ENCODE results near the gene FAR2. TPM values are rescaled to one million over a fixed set of nuclear protein-coding genes. Genes with fewer than 3 reads are reported as not detected.
"Not testable (repeated sequence)": the region's sequence is repeated elsewhere in the genome, so short reads cannot be mapped to it uniquely, and the experiment has no call there.

Gene FAR2
- 10 to 100 TPM; 12.6 to 13.6 TPM for total RNA-seq

DNA sequence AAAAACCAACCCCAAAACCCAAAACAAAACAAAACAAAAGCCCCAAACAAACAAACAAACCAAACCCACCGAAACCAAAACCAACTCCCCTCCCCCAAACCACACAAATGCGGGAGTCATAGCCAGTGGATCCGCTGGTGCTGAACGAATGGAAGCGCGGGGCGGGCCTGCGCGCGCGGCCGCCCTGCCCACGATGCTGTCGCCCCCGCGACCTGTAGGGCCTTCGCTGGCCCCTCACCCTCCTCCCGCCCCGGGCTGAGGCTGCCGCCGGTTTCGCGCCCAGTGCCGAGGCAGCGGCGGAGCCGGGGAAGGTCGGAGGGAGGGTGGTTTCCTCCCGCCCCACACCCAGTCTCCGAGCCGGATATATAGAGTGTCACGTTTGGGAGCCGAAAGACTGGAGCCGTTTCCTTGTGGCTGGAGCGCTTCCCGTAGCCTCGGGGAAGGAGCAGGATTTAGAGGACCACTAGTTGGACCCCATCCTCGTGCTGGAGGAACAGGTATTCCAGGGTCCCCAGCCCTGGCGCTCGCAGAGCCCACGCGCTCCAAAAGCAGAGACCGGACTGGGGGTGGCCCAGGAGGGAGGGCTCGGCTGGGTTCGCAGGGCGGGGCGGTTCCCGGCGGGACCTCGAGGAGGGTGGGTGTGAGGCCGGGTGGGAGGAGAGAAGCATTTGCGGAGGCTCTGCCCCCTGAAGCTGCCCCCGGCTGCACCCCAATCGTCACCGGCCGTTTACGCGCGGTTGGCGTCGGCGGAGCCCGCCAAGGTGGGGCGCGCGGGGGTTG lies at the start of gene FAR2:
FAR2 (plus strand) TSS at position 368 of the 780 bp plus-strand sequence. CDS start 121,172 bp downstream, outside the sequence.
- peak within 1 kb of the TSS; percentile 91 for H3K27ac Mint-ChIP-seq
- peaks cover 2% of the 10 kb centered on the region for H3K9me3 Mint-ChIP-seq (ENCODE audit: low read depth)
- CTCF ChIA-PET: interaction anchor here (0.9 to 3.0 kb wide), 3 partner anchors 18 to 169 kb away, joined by 4 to 8 read pairs (median 4); no protein-coding TSS in a partner anchor
- H3K4me3 Mint-ChIP-seq: peak within 1 kb of the TSS; percentile 87
- H3K27me3 Mint-ChIP-seq: peaks cover 19% of the 10 kb centered on the region
- peak; percentile 76 for DNase-seq
- peak; percentile 82 for ATAC-seq
- peaks cover 12% of the 10 kb centered on the region for H3K4me1 Mint-ChIP-seq
- peaks cover 2% of the 10 kb centered on the region for H3K36me3 Mint-ChIP-seq

DNA sequence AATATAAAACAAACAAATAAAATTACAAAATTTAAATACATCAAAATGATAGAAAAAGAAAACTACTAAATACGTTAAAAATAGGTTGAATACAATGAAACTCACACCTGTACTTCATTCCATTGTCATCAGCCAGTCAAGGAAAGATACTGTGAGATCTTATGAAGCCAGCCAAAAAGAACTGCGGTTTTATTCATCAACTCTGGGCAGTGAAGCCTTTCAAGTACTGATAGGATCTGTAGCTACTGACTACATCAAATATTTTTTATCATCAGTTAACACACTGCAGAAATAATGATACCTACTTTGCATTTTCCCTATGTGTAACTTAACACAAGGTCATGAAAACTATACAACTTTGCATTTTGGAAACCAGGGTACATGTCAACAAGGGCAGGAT lies 46.3 kb upstream of the FAR2 start:
- CTCF ChIA-PET: interaction anchor here (0.9 to 1.5 kb wide), 2 partner anchors 13 to 15 kb away, joined by 4 to 5 read pairs; no protein-coding TSS in a partner anchor
- peak overlapping the region; percentile 94 for H3K27ac Mint-ChIP-seq
- DNase-seq (no peak), ATAC-seq (no peak)
- peaks cover 32% of the 10 kb centered on the region for H3K36me3 Mint-ChIP-seq
- peaks cover 32% of the 10 kb centered on the region for H3K4me1 Mint-ChIP-seq
- H3K9me3 Mint-ChIP-seq (ENCODE audit: low read depth): peaks cover 11% of the 10 kb centered on the region
- peak overlapping the region; percentile 25 for H3K4me3 Mint-ChIP-seq
- no peaks in the 10 kb centered on the region for H3K27me3 Mint-ChIP-seq

DNA sequence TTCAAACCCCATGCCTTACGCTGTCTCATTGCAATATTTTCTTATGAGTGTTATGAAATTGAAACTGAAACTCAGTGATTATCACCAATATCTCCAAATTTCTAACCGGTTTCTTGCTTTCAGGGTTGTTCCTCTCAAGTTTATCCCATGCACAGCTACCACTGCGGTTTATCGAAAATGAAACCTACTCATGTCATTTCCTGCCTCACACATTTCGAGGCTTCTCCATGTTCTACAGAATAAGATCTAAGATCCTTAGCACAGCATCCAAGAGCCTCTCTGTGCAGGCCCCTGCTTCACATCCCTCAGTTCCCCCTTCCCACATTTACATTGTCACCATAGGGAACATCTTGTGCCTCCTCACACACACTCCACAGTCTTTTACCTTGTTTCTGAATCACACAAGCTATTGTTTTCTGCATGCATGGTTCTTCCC lies 45.5 kb upstream of the FAR2 start:
- peak; percentile 83 for DNase-seq
- Mint-ChIP-seq H3K4me1 (peaks cover 32% of the 10 kb centered on the region), H3K4me3 (peak overlapping the region; percentile 22), H3K9me3 (ENCODE audit: low read depth) (peaks cover 8% of the 10 kb centered on the region), H3K27ac (peak overlapping the region; percentile 94), H3K36me3 (peaks cover 33% of the 10 kb centered on the region), H3K27me3 (no peaks in the 10 kb centered on the region)
- CTCF ChIA-PET: interaction anchor here (0.9 to 1.5 kb wide), 3 partner anchors 14 to 214 kb away, joined by 3 to 5 read pairs (median 4); no protein-coding TSS in a partner anchor
- peak; percentile 95 for ATAC-seq

DNA sequence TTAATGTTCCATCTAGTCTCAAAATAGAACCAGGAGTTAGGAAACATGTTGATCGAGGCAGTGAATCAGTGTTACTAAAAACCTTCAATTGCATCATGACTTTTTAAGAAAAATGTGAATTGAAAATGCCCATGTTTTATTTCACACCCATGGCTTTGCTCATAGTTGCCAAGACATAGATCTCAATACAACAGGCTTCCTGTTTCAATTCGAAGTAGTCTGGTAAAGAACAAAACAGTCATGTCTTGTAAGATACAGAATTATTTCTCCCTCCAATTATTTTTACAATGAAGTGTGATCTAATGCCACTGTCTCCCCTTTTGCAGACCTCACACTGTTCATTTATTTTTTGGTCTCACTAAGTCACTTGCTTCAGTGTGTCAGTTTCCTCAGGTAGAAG lies 44.6 kb upstream of the FAR2 start:
- DNase-seq: no peak
- peaks cover 32% of the 10 kb centered on the region for H3K4me1 Mint-ChIP-seq
- no peak overlapping the region for H3K4me3 Mint-ChIP-seq
- ATAC-seq: no peak
- H3K36me3 Mint-ChIP-seq: peaks cover 36% of the 10 kb centered on the region
- CTCF ChIA-PET: interaction anchor here (0.9 to 1.4 kb wide), 2 partner anchors 31 to 213 kb away, joined by 3 to 5 read pairs; no protein-coding TSS in a partner anchor
- peaks cover 5% of the 10 kb centered on the region for H3K27me3 Mint-ChIP-seq
- H3K27ac Mint-ChIP-seq: peak overlapping the region; percentile 94
- H3K9me3 Mint-ChIP-seq (ENCODE audit: low read depth): peaks cover 7% of the 10 kb centered on the region

DNA sequence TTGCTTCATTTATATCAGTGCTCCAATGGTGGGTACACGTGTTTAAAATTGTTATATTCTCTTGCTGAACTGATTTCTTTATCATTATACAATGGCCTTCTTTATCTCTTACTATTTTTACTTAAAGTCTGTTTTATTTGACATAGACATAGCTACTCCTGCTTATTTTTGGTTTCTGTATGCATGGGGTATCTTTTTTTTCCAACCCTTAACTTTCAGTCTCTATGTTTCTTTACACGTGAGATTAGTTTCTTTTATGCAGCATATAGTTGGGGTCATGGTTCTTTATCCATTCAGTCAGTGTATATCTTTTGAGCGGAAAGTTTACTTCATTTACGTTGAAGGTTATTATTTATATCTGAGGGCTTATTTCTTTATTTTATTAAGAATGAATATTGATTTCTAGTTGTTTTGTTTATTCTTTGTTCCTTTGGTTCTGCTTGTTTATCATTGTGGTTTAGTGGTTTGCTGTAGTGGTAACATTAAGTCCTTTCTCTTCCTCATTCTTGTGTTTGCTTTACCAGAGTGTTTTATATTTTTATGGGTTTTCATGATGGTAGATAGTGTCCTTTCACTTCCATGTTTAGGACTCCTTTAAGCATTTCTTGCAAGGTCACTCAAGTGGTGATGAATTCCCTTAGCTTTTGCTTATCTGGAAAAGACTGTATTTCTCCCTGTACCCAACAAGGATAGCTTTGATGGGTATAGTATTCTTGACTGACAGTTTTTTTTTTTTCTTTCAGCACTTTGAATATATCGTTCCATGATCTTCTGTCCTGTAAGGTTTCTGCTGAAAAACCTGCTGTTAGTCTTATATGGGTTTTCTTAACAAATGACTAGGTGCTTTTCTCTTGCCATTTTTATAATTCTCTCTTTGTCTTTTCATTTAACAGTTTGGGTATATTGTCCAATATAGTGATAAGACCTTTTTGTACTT lies 38.3 kb upstream of the FAR2 start:
- H3K36me3 Mint-ChIP-seq: peaks cover 39% of the 10 kb centered on the region
- CTCF ChIA-PET: no interaction called here
- peaks cover 12% of the 10 kb centered on the region for H3K27me3 Mint-ChIP-seq
- no peak overlapping the region for H3K27ac Mint-ChIP-seq
- H3K4me1 Mint-ChIP-seq: peaks cover 4% of the 10 kb centered on the region
- no peak for ATAC-seq
- peaks cover 21% of the 10 kb centered on the region for H3K9me3 Mint-ChIP-seq (ENCODE audit: low read depth)
- H3K4me3 Mint-ChIP-seq: no peak overlapping the region
- no peak for DNase-seq

DNA sequence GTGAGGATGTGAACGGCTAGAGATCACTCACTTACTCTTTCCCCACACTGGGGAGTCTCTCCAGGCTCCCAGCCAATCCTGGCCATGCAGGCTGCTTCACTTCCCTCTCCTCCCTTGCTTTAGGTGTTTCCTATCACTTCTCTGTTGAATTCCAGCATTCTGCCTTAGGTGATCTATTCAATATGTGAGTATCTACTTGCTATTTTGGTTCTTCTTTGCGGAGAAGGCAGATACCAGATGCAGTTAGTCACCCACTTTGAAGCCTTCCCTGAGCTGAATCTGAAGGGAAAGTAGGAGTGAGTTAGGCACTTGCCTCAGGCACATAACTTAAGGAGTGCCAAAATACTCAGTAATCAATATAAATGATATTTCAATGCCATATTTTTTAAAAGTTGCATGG lies 36.0 kb upstream of the FAR2 start:
- DNase-seq (no peak), ATAC-seq (no peak)
- Mint-ChIP-seq H3K4me3 (no peak overlapping the region), H3K27ac (no peak overlapping the region), H3K9me3 (ENCODE audit: low read depth) (peaks cover 21% of the 10 kb centered on the region), H3K36me3 (peaks cover 29% of the 10 kb centered on the region), H3K4me1 (peaks cover 4% of the 10 kb centered on the region), H3K27me3 (peaks cover 14% of the 10 kb centered on the region)
- CTCF ChIA-PET: no interaction called here

DNA sequence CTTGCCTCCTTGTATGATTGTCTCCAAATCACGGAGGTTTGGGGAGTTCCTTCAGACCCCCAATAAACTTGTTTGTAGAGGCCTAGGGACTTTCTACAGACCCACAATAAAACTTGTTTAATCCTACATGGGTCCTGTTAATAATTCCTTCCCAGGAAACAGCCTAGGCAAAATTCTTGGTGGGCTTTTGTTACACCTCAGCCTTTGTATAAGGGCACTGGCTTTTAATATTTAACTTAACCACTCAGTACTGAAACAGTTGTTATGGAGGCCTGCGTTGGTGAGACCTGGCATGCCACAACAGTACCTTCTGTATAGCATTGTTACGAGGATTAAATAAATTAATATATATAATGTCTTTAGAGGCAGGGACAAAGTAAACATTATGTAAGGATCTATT lies 32.7 kb upstream of the FAR2 start:
- CTCF ChIA-PET: no interaction called here
- no peak for ATAC-seq

DNA sequence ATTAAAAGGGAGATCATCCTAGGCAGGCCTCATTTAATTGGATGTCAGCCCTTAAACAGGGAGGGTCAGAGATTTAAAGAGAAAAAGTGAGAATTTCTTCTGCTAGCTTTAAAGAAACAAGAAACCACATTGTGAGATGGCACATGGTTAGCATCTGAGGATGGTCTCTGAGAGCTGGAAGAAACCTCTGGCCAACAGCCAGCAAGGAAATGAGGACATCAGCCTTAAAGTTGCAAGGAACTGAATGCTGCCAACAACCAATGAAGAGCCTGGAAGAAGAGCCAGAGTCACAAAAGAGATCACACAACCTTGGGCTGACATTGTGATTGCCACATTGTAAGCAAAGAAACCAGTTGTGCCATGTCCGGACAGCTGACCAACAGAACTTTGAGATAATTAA lies 17.5 kb upstream of the FAR2 start:
- no peak overlapping the region for H3K4me3 Mint-ChIP-seq
- ATAC-seq (no peak), DNase-seq (no peak)
- H3K27me3 Mint-ChIP-seq: peaks cover 2% of the 10 kb centered on the region
- peaks cover 3% of the 10 kb centered on the region for H3K36me3 Mint-ChIP-seq
- H3K9me3 Mint-ChIP-seq (ENCODE audit: low read depth): no peaks in the 10 kb centered on the region
- no peaks in the 10 kb centered on the region for H3K4me1 Mint-ChIP-seq
- no peak overlapping the region for H3K27ac Mint-ChIP-seq
- CTCF ChIA-PET: no interaction called here

More for the DNA sequence above, 32.7 kb upstream of the FAR2 start:
- peaks cover 4% of the 10 kb centered on the region for H3K9me3 Mint-ChIP-seq (ENCODE audit: low read depth)
- H3K27me3 Mint-ChIP-seq: peaks cover 10% of the 10 kb centered on the region
- no peak overlapping the region for H3K4me3 Mint-ChIP-seq
- no peak for DNase-seq
- peaks cover 6% of the 10 kb centered on the region for H3K36me3 Mint-ChIP-seq
- H3K27ac Mint-ChIP-seq: no peak overlapping the region
- no peaks in the 10 kb centered on the region for H3K4me1 Mint-ChIP-seq

DNA sequence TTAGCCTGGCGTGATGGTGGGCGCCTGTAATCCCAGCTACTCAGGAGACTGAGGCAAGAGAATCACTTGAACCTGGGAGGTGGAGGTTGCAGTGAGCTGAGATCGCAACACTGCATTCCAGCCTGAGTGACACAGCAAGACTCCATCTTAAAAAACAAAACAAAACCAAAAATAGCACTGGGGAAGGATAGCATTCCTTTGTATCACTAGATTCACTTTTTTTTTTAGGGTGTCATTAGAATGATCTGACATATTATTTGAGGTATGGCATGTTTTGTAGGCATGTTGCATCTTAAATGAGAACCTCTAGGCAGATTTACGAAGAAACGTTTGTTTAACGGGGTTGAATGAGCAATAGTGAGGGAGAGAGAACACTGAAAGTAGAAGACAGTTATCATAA lies 16.8 kb upstream of the FAR2 start:
- Mint-ChIP-seq H3K27ac (no peak overlapping the region), H3K4me1 (no peaks in the 10 kb centered on the region), H3K27me3 (peaks cover 2% of the 10 kb centered on the region), H3K9me3 (ENCODE audit: low read depth) (no peaks in the 10 kb centered on the region), H3K4me3 (no peak overlapping the region), H3K36me3 (peaks cover 3% of the 10 kb centered on the region)
- CTCF ChIA-PET: interaction anchor here (0.8 kb wide), 1 partner anchor 41 kb away, joined by 3 read pairs; no protein-coding TSS in a partner anchor
- ATAC-seq: no peak
- no peak for DNase-seq

DNA sequence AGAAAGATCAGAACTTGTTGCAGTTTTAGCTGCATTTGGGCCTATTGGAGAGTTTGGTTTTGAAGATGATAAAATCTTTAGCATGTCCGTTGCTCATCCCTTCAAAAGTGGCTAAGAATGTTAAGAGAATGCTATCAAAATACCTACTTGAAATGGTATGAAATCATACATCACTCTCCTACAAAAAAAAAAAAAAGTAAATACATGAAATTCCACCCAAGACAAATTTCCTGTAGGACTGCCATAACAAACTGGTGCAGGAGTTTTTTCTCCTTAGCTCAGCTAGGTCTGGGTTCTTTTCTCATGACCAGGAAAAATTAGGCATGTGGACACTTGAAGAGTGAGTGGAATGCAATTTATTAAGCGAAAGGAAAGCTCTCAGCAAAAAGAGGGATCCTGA lies 15.9 kb upstream of the FAR2 start:
- H3K36me3 Mint-ChIP-seq: peaks cover 3% of the 10 kb centered on the region
- no peaks in the 10 kb centered on the region for H3K9me3 Mint-ChIP-seq (ENCODE audit: low read depth)
- no peak overlapping the region for H3K27ac Mint-ChIP-seq
- CTCF ChIA-PET: no interaction called here
- DNase-seq: no peak
- no peak for ATAC-seq
- no peaks in the 10 kb centered on the region for H3K4me1 Mint-ChIP-seq
- H3K4me3 Mint-ChIP-seq: no peak overlapping the region
- peaks cover 2% of the 10 kb centered on the region for H3K27me3 Mint-ChIP-seq

DNA sequence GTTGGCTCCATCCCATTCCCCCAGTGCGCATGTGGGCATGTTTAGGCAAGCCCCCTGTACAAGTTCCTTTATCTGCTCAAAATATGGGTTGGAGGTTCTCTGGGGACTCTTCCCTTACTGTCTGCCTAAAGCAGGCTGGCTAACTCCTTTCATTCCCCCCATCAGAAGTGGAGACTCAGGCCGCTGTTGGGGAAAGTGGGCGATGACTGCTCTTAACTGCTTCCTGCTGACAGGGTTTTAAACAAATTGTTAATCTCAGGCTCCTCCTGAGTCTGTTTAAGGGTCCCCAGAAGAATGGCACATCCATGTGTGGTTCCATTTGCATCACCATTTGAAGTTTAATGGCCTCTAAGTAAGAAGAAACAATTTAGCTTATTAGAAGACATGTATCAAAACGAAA lies 15.4 kb upstream of the FAR2 start:
- Mint-ChIP-seq H3K27me3 (peaks cover 2% of the 10 kb centered on the region), H3K36me3 (peaks cover 3% of the 10 kb centered on the region), H3K9me3 (ENCODE audit: low read depth) (no peaks in the 10 kb centered on the region), H3K4me3 (no peak overlapping the region), H3K4me1 (no peaks in the 10 kb centered on the region), H3K27ac (no peak overlapping the region)
- DNase-seq: no peak
- no peak for ATAC-seq
- CTCF ChIA-PET: no interaction called here

DNA sequence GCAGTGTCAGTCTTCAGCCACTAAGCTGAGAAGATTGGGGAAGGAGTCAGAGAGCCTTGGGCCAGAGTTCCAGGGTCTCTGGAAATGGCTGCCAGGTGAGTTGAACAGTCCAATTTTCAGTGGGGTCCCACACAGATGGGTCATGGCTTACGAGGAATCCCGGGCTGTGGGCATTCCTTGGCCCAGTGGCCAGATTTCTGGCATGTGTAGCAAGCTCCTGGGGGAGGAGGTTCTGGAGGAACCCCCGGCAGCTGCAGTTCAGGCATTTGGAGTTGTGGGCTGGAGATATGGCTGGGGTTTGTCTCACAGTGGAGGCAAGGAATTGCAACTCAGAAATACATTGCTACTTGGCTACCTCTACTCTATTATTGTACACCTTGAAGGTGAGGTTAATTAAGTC lies 10.8 kb upstream of the FAR2 start:
- H3K4me3 Mint-ChIP-seq; H3K36me3 Mint-ChIP-seq; DNase-seq; CTCF ChIA-PET; H3K9me3 Mint-ChIP-seq (ENCODE audit: low read depth); H3K4me1 Mint-ChIP-seq; H3K27me3 Mint-ChIP-seq; ATAC-seq; H3K27ac Mint-ChIP-seq: not testable (repeated sequence)

DNA sequence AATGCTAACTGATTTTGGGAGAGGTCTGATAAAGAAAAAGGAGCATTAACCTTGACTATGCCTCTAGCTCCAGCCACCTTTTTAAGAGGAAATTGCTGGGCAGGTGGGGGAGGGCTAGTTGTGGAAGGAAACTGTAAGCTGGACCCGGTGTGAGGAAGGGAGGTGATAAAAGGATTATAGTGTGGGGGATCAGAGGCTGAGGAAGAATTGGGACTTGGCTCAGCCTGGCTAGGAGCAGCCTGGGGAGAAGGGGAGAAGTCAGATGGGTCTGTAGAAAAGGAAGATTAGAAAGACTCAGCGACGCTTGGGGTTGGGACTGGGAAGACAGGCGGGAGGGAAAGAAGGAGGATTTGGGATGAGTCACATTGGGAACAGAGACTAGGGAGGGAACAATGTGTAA lies 10.2 kb upstream of the FAR2 start:
- H3K27me3 Mint-ChIP-seq; DNase-seq; H3K27ac Mint-ChIP-seq; CTCF ChIA-PET; ATAC-seq; H3K4me1 Mint-ChIP-seq; H3K9me3 Mint-ChIP-seq (ENCODE audit: low read depth); H3K36me3 Mint-ChIP-seq; H3K4me3 Mint-ChIP-seq: not testable (repeated sequence)
